HepG2 (cell line): ENCODE results near the gene RHBDL3. TPM values are rescaled to one million over a fixed set of nuclear protein-coding genes. Genes with fewer than 3 reads are reported as not detected.
A peak's percentile ranks its signal among the peaks of the same experiment; 100 is the strongest.

Experiments used
- CENPX ChIP-seq: sonication (generic); formaldehyde crosslinking; IDR thresholded peaks from 2 replicates; pipeline ENCODE4 v1.9.0; 2021; ENCODE audit warnings: mild to moderate bottlenecking, missing genetic modification reagents, moderate library complexity
- CSRNP1 ChIP-seq: sonication (generic); formaldehyde crosslinking; IDR thresholded peaks from 2 replicates; pipeline ENCODE4 v1.8.1; 2023; ENCODE audit warnings: mild to moderate bottlenecking, missing genetic modification reagents
- HHEX ChIP-seq: IDR thresholded peaks from 2 replicates; pipeline ENCODE4 v1.6.1; 2016; ENCODE audit warnings: control low read depth
- JUN ChIP-seq: sonication (generic); formaldehyde crosslinking; IDR thresholded peaks from 2 replicates; pipeline ENCODE4 v1.4.0; 2020; ENCODE audit warnings: mild to moderate bottlenecking, missing genetic modification reagents
- MED1 ChIP-seq: sonication (generic); formaldehyde crosslinking; IDR thresholded peaks from 2 replicates; pipeline ENCODE4 v1.4.0; 2020; ENCODE audit warnings: missing genetic modification reagents
- NFKBIZ ChIP-seq: IDR thresholded peaks from 2 replicates; pipeline ENCODE4 v1.6.1; 2018; ENCODE audit warnings: missing genetic modification reagents, missing compliant biosample characterization
- PATZ1 ChIP-seq: sonication (generic); formaldehyde crosslinking; IDR thresholded peaks from 2 replicates; pipeline ENCODE4 v1.4.0; 2020; ENCODE audit warnings: missing genetic modification reagents
- SOX13 ChIP-seq, 3 experiments: fragments of 450-650 bp in 1 of 3; sonication (generic) in 1 of 3; formaldehyde crosslinking in 1 of 3; IDR thresholded peaks in 2 of 3; conservative IDR thresholded peaks in 1 of 3; 2 replicates each; pipeline versions ENCODE4 v1.5.0 to v1.6.1; 2016 to 2020; ENCODE audit warnings: antibody characterized with exemption in 1 of 3, mild to moderate bottlenecking in 1 of 3, missing compliant biosample characterization in 1 of 3, missing genetic modification reagents in 1 of 3, moderate library complexity in 1 of 3
- TBL1XR1 ChIP-seq: fragments of 150-350 bp; IDR thresholded peaks from 2 replicates; pipeline ENCODE4 v1.6.1; 2014; ENCODE audit warnings: borderline replicate concordance, low read length; ENCODE audit not compliant: partially characterized antibody
- TEAD2 ChIP-seq: sonication (generic); formaldehyde crosslinking; IDR thresholded peaks from 2 replicates; pipeline ENCODE4 v1.9.0; 2021; ENCODE audit warnings: missing genetic modification reagents
- TP53 ChIP-seq: sonication (generic); formaldehyde crosslinking; conservative IDR thresholded peaks from 2 replicates; pipeline ENCODE4 v1.4.0; 2020; ENCODE audit warnings: missing genetic modification reagents
- ZBTB8A ChIP-seq: sonication (generic); formaldehyde crosslinking; IDR thresholded peaks from 2 replicates; pipeline ENCODE4 v1.4.0; 2020; ENCODE audit warnings: mild to moderate bottlenecking, low read depth, missing genetic modification reagents, borderline replicate concordance
- ZFX ChIP-seq: sonication (generic); formaldehyde crosslinking; IDR thresholded peaks from 2 replicates; pipeline ENCODE4 v1.4.0; 2020; ENCODE audit warnings: mild to moderate bottlenecking, low read depth, missing genetic modification reagents, moderate library complexity
- ZNF18 ChIP-seq: sonication (generic); formaldehyde crosslinking; IDR thresholded peaks from 2 replicates; pipeline ENCODE4 v1.8.0; 2022; ENCODE audit warnings: mild to moderate bottlenecking, missing genetic modification reagents; ENCODE audit not compliant: insufficient replicate concordance
- ZNF720 ChIP-seq: sonication (generic); formaldehyde crosslinking; IDR thresholded peaks from 2 replicates; pipeline ENCODE4 v1.4.0; 2020; ENCODE audit warnings: missing genetic modification reagents
- ZNF776 ChIP-seq: sonication (generic); formaldehyde crosslinking; IDR thresholded peaks from 2 replicates; pipeline ENCODE4 v1.4.0; 2020; ENCODE audit warnings: mild to moderate bottlenecking, missing genetic modification reagents
- ZNF83 ChIP-seq: sonication (generic); formaldehyde crosslinking; IDR thresholded peaks from 2 replicates; pipeline ENCODE4 v1.4.0; 2020; ENCODE audit warnings: missing genetic modification reagents, mild to moderate bottlenecking, borderline replicate concordance
- ZNF850 ChIP-seq: sonication (generic); formaldehyde crosslinking; conservative IDR thresholded peaks from 2 replicates; pipeline ENCODE4 v1.9.0; 2021; ENCODE audit warnings: mild to moderate bottlenecking, missing genetic modification reagents
- polyA plus RNA-seq, 8 experiments: library from polyadenylated mRNA; depleted of rRNA in 3 of 8; stranded (reverse) in 7 of 8; unstranded in 1 of 8; fragments of >200 nt; fragmentation: Illumina TruSeq in 4 of 8; extraction: Trizol in 4 of 8; gene quantifications; 2 replicates each; pipeline versions ENCODE4 v1.2.1 to v1.2.3, GENCODE V29; 2011 to 2016; ENCODE audit warnings: low read depth in 4 of 8, missing spikeins in 1 of 8, mixed read lengths in 1 of 8; ENCODE audit not compliant: insufficient read depth in 1 of 8
- total RNA-seq, 5 experiments: library from RNA; depleted of rRNA; stranded (reverse); fragments of >200 nt; fragmentation: Illumina TruSeq; extraction: Trizol; gene quantifications; 2 replicates each; pipeline ENCODE4 v1.2.3, GENCODE V29; 2016; ENCODE audit warnings: low read depth in 1 of 5
- TF ChIP-seq, protein P1 (sequence below): sonication (generic); formaldehyde crosslinking; IDR thresholded peaks from 2 replicates; pipeline ENCODE4 v1.5.0; 2020; ENCODE audit warnings: missing genetic modification reagents, mild to moderate bottlenecking, borderline replicate concordance
- TF ChIP-seq, protein P2 (sequence below): sonication (generic); formaldehyde crosslinking; IDR thresholded peaks from 2 replicates; pipeline ENCODE4 v1.4.0; 2020; ENCODE audit warnings: missing genetic modification reagents

Gene RHBDL3
- total and polyA plus RNA-seq, 2 of the 13 experiments (the other 11 are each of a cell fraction or from before 2014, with no cell fraction given) = 0.09 TPM; not detected in 1

DNA sequence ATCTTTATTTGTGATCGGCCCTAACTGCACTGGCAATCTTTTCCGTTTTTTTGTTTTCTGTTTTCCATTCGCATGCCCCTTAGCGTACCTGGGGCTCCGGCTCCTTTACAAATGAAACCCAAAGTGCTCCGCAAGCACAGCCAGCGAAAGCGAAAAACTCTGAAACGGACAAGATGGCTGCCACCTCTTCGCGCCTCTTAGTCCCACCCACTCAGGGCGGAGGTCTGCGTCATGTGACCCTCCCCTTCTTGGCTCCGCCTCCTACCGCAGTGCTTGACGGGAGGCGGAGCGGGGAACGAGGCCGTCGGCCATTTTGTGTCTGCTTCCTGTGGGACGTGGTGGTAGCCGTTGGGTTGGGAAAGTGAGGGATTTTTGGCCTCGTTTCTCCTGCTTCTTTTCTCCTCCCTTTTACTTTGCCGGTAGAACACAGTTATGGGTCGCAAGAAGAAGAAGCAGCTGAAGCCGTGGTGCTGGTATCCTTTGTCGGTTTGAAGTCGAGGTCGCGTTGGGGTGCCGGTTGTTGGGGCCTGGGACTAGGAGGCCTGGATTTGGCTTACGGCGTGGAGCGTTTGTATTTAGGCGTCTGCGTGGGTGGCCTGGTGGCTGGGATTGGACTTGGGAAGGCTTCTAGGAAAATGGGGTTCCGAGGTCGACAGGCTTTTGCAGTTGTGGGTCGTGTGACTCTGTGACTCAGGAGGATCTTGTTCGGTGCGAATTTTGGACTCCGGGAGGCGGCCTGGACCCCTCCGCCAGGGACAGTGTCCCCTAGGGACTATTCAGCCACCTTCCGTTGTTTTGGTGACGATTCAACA is 84.4 kb downstream of the RHBDL3 start, which contains the start of gene ZNF207 (continued):
- peak; percentile 97 for TF ChIP-seq ZFX
- 0 out of 2 replicates have a peak, but pooled peaks have one; percentile 55 for TF ChIP-seq HHEX (CRISPR knock-in tag)
- TF ChIP-seq TEAD2 (CRISPR knock-in tag) = no peak
- TF ChIP-seq MED1 = peak; percentile 67
- no peak for TF ChIP-seq CSRNP1 (CRISPR knock-in tag)
- no peak for TF ChIP-seq ZBTB8A
- no peak for TF ChIP-seq ZNF776 (CRISPR knock-in tag)
- TF ChIP-seq SOX13 (IDR thresholded peaks at IDR 0.05) = peak; percentile 34; the same call in 1 of the 2 replicates
- no peak for TF ChIP-seq SOX13 (CRISPR knock-in tag; conservative IDR thresholded peaks at IDR 0.05 in 1 of 2, IDR thresholded peaks at IDR 0.05 in 1 of 2)
- TF ChIP-seq ZNF18 = no peak
- TF ChIP-seq PATZ1 (CRISPR knock-in tag) = no peak
- no peak for TF ChIP-seq ZNF720 (CRISPR knock-in tag)
- TF ChIP-seq TBL1XR1 = no peak
- TF ChIP-seq NFKBIZ = peak; percentile 66; the same call in 1 of the 2 replicates
- no peak for TF ChIP-seq TP53 (CRISPR knock-in tag)
- no peak for TF ChIP-seq ZNF83 (CRISPR knock-in tag)
- TF ChIP-seq CENPX = no peak
- TF ChIP-seq ZNF850 (CRISPR knock-in tag) = no peak
- peak; percentile 63; the same call in 1 of the 2 replicates for TF ChIP-seq JUN (CRISPR knock-in tag)
- TF ChIP-seq, protein P1, sequence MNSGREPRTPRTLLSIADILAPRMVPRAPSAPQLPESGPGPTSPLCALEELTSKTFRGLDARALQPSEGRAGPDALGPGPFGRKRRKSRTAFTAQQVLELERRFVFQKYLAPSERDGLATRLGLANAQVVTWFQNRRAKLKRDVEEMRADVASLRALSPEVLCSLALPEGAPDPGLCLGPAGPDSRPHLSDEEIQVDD (CRISPR knock-in tag) = no peak
- TF ChIP-seq, protein P2, sequence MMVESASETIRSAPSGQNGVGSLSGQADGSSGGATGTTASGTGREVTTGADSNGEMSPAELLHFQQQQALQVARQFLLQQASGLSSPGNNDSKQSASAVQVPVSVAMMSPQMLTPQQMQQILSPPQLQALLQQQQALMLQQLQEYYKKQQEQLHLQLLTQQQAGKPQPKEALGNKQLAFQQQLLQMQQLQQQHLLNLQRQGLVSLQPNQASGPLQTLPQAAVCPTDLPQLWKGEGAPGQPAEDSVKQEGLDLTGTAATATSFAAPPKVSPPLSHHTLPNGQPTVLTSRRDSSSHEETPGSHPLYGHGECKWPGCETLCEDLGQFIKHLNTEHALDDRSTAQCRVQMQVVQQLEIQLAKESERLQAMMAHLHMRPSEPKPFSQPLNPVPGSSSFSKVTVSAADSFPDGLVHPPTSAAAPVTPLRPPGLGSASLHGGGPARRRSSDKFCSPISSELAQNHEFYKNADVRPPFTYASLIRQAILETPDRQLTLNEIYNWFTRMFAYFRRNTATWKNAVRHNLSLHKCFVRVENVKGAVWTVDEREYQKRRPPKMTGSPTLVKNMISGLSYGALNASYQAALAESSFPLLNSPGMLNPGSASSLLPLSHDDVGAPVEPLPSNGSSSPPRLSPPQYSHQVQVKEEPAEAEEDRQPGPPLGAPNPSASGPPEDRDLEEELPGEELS = no peak
